LNCaP clone FGC (cell line): ENCODE measurements around the gene PERM1.

ENCODE experiments used
- DNase-seq: peaks from one replicate; pipeline ENCODE4 v3.0.0-alpha.2; 2011; ENCODE audit warnings: low read depth
- H3K4me3 ChIP-seq: 2 replicates; pipeline ENCODE4 v1.5.1; 2011; ENCODE audit warnings: mild to moderate bottlenecking, low read depth, low read length, control low read depth
- CTCF ChIP-seq: IDR thresholded peaks from 2 replicates; pipeline ENCODE4 v1.5.1; 2012; ENCODE audit warnings: mild to moderate bottlenecking; ENCODE audit not compliant: control insufficient read depth, insufficient read depth; ENCODE audit errors: extremely low read depth

PERM1 gene

GRCh38 chr1:1003618-1004419 lies 21.9 kb upstream of the PERM1 start:
- TF ChIP-seq CTCF, result no peak
- DNase-seq, result no peak
- no peak overlapping the region for H3K4me3 ChIP-seq

GRCh38 chr1:1001057-1001783 lies 19.3 kb upstream of the PERM1 start:
- TF ChIP-seq CTCF, result no peak
- no peak for DNase-seq
- H3K4me3 ChIP-seq, result peak overlapping the region; percentile 78

DNA sequence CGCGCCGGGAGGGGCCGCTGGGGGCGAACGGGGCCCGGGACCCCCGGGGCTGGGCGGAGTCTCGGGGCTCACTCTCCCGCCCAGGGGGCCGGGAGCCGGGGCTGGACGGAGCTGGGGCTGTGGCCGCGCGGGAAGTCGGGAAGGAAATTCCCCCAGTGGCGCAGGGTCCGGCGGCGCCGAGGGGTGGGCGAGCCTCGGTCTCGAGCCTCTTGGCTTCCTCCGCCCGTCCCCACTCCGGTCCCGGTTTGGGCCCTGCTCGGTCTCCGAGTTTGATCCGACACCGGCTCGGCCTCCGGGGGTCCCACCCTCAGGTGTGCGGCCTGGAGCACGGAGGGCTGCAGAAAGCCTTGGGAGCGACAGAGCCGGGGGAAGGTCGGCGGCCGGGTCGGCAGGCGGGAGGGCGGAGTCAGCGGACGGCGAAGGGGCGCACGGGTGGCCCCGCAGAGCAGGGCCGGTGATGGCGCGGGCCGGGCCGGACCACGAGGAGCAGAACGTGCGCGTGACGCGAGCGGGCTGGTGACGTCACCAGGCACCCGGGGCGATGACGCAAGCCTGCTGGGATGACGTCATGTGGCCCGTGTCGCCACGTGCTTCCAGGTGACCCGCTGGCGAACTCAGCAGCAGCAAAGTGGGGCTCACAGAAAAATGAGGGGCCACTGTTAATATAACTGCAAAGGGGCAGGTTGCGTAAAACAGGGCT lies 18.6 kb upstream of the PERM1 start:
- H3K4me3 ChIP-seq, result peak overlapping the region; percentile 78
- TF ChIP-seq CTCF, result no peak
- peak; percentile 71 for DNase-seq

GRCh38 chr1:999725-1000356 lies 17.9 kb upstream of the PERM1 start, which contains the start of gene HES4:
Gene HES4, minus strand, starts transcription at chr1:1000097. Its CDS starts 124 bp downstream, at chr1:999973.
- DNase-seq, result peak; percentile 78
- peak within 1 kb of the TSS; percentile 78 for H3K4me3 ChIP-seq
- no peak for TF ChIP-seq CTCF

DNA sequence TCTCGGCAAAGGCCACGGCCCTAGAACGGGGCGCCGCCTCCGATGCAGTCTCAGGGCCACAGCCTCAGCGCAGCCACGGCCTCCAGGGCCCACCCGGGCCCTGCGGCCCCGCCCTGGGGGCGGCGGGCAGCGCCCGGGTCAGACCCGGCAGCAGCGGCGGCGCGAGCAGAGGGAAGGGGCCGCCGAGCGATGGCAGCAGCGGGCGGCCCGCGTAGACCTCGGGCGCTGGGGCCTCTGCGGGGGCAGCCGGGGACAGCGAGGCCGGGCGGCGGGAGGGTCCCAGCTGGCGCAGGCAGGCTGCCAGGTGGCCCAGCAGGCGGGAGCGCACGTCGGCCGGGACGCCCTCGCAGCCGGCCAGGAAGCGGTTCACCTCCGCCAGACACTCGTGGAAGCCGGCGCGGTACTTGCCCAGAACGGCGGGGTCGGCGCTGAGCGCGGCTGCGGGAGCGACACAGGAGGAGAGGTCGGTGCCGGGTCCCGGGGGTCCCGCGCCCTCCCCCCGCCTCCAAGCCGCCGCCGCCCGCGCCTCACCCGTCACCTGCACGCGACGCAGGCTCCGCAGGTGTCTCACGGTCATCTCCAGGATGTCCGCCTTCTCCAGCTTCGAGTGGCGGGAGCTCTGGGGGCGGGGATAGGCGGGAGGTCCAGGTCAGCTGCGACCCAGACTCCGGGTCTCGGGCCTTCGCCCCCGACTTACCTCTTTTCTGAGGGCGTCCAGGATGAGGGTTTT lies 17.3 kb upstream of the PERM1 start:
- DNase-seq, result no peak
- H3K4me3 ChIP-seq, result peak overlapping the region; percentile 78
- TF ChIP-seq CTCF, result peak; percentile 26

DNA sequence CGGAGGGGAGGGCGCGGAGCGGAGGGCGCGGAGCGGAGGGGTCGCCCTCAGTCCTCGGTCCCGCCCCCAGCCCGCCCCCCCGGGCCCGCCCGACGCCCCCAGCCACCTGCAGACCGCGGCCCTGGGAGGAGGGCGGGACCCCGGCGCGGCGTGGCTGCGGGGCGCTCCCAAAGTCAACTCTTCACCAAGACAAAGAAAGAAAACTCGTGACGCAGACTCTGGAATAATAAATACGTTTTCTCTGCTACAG lies 16.8 kb upstream of the PERM1 start:
- no peak for DNase-seq
- H3K4me3 ChIP-seq, result peak overlapping the region; percentile 78
- TF ChIP-seq CTCF, result no peak
